ENCODE measurements around the gene PIGK.

- no peak for TF ChIP-seq CTCF (IDR thresholded peaks at IDR 0.05)
- no peak for TF ChIP-seq POLR2A (IDR thresholded peaks at IDR 0.05)
Observed at GRCh38 chr1:77051425-77051824, 167.8 kb downstream of the PIGK start.
